NCI-H510A (cell line): ENCODE results near the gene SSNA1.
A peak's percentile ranks its signal among the peaks of the same experiment; 100 is the strongest.

ENCODE experiments used
- DNase-seq: peaks from one replicate; lab custom pipeline; 2025; lab: John Stamatoyannopoulos, UW

The SSNA1 gene

GRCh38 chr9:137167747-137168572 lies 20.5 kb upstream of the SSNA1 start:
- peak; percentile 46 for DNase-seq

GRCh38 chr9:137168573-137168903 lies 19.9 kb upstream of the SSNA1 start:
- DNase-seq: no peak

GRCh38 chr9:137168904-137169856 lies 19.3 kb upstream of the SSNA1 start:
- DNase-seq: peak; percentile 88

GRCh38 chr9:137169896-137170358 lies 18.5 kb upstream of the SSNA1 start, which contains the start of gene LRRC26:
LRRC26 (minus strand) TSS chr9:137170051; CDS start chr9:137169943, 108 bp downstream.
- no peak for DNase-seq

GRCh38 chr9:137170486-137171148 lies 17.9 kb upstream of the SSNA1 start:
- no peak for DNase-seq

GRCh38 chr9:137171149-137171900 lies 17.2 kb upstream of the SSNA1 start:
- DNase-seq: no peak

- no peak for DNase-seq
Observed at GRCh38 chr9:137172901-137173795, 15.3 kb upstream of the SSNA1 start.

- no peak for DNase-seq
Observed at GRCh38 chr9:137173796-137174664, 14.4 kb upstream of the SSNA1 start.

- DNase-seq: no peak
Observed at GRCh38 chr9:137174722-137175293, 13.7 kb upstream of the SSNA1 start.

GRCh38 chr9:137175345-137175961 lies 13.0 kb upstream of the SSNA1 start:
- no peak for DNase-seq

- DNase-seq: no peak
Observed at GRCh38 chr9:137176302-137177182, 11.9 kb upstream of the SSNA1 start.

GRCh38 chr9:137178201-137178938 lies 10.1 kb upstream of the SSNA1 start:
- DNase-seq: no peak

- no peak for DNase-seq
Observed at GRCh38 chr9:137178939-137179630, 9.4 kb upstream of the SSNA1 start.

- no peak for DNase-seq
Observed at GRCh38 chr9:137179761-137180160, 8.7 kb upstream of the SSNA1 start.

GRCh38 chr9:137180491-137180890 lies 8.0 kb upstream of the SSNA1 start:
- no peak for DNase-seq

GRCh38 chr9:137181680-137182079 lies 6.8 kb upstream of the SSNA1 start:
- no peak for DNase-seq
